Osteoblast (primary cell): ENCODE measurements around the gene RNASEH2A. TPM values are rescaled to one million over a fixed set of nuclear protein-coding genes. Genes with fewer than 3 reads are reported as not detected.

Source experiments
- DNase-seq: peaks from one replicate; pipeline ENCODE4 v3.0.0; 2011; ENCODE audit warnings: low spot score, mixed read lengths; ENCODE audit not compliant: insufficient read length; ENCODE audit errors: missing footprints
- H2AFZ ChIP-seq: 2 replicates; pipeline ENCODE4 v1.6.0; 2011; ENCODE audit warnings: mild to moderate bottlenecking, low read length
- H3K27ac ChIP-seq: 2 replicates; pipeline ENCODE4 v1.5.1; 2011; ENCODE audit warnings: mild to moderate bottlenecking, low read depth, low read length, moderate library complexity
- H3K27me3 ChIP-seq: 2 replicates; pipeline ENCODE4 v1.6.0; 2012; ENCODE audit warnings: mild to moderate bottlenecking, control low read depth, inconsistent platforms, low read length, moderate library complexity; ENCODE audit not compliant: insufficient read depth
- H3K36me3 ChIP-seq: 2 replicates; pipeline ENCODE4 v1.5.1; 2011; ENCODE audit warnings: mild to moderate bottlenecking, low read length, control low read depth, moderate library complexity; ENCODE audit not compliant: insufficient read depth
- H3K4me1 ChIP-seq: 2 replicates; pipeline ENCODE4 v1.5.1; 2011; ENCODE audit warnings: mild to moderate bottlenecking, low read length, control low read depth, moderate library complexity; ENCODE audit not compliant: insufficient read depth
- H3K4me2 ChIP-seq: 2 replicates; pipeline ENCODE4 v1.6.0; 2011; ENCODE audit warnings: mild to moderate bottlenecking, low read length; ENCODE audit not compliant: insufficient read depth
- H3K4me3 ChIP-seq: fragments of 200-600 bp; sonication (generic); 3 replicates; pipeline ENCODE4 v1.5.1; 2012; ENCODE audit warnings: mild to moderate bottlenecking, low read length, inconsistent platforms; ENCODE audit not compliant: insufficient read depth
- H3K79me2 ChIP-seq: 2 replicates; pipeline ENCODE4 v1.6.0; 2012; ENCODE audit warnings: mild to moderate bottlenecking, low read length, control low read depth, inconsistent platforms; ENCODE audit not compliant: insufficient read depth
- H3K9me3 ChIP-seq: 2 replicates; pipeline ENCODE4 v1.5.1; 2011; ENCODE audit warnings: low read depth, low read length, control low read depth
- H4K20me1 ChIP-seq: 2 replicates; pipeline ENCODE4 v1.6.0; 2012; ENCODE audit warnings: mild to moderate bottlenecking, low read length, control low read depth; ENCODE audit not compliant: insufficient read depth
- CTCF ChIP-seq: IDR thresholded peaks from 2 replicates; pipeline ENCODE4 v1.5.1; 2011; ENCODE audit warnings: mild to moderate bottlenecking, low read depth, low read length, moderate library complexity; ENCODE audit errors: extremely low read depth
- total RNA-seq: library from RNA; depleted of rRNA; stranded (reverse); fragments of >200 nt; gene quantifications from 2 replicates; pipeline ENCODE4 v1.2.3, GENCODE V29; 2012

Gene RNASEH2A
- total RNA-seq, 1 donor: 7.6 TPM

GRCh38 chr19:12789904-12790619, 16.3 kb upstream of the RNASEH2A start:
- Histone ChIP-seq H3K36me3 (no peaks in the 10 kb centered on the region), H3K4me2 (peak overlapping the region; percentile 88), H3K27ac (peak overlapping the region; percentile 92), H3K4me3 (peak overlapping the region; percentile 98), H2AFZ (peak overlapping the region; percentile 44), H3K27me3 (no peaks in the 10 kb centered on the region), H3K79me2 (peaks cover 21% of the 10 kb centered on the region), H3K4me1 (peaks cover 30% of the 10 kb centered on the region), H4K20me1 (peaks cover 12% of the 10 kb centered on the region), H3K9me3 (no peaks in the 10 kb centered on the region)
- no peak for TF ChIP-seq CTCF
- DNase-seq: peak; percentile 100

- H3K27me3 ChIP-seq: no peaks in the 10 kb centered on the region
- no peak overlapping the region for H2AFZ ChIP-seq
Measured at GRCh38 chr19:12790628-12791344, 15.6 kb upstream of the RNASEH2A start.

GRCh38 chr19:12791345-12792050, 14.9 kb upstream of the RNASEH2A start, which contains the start of gene JUNB:
TSS of gene JUNB (plus strand) at chr19:12791486. CDS start at chr19:12791772, 286 bp downstream.
- H3K4me3 ChIP-seq: peak within 1 kb of the TSS; percentile 98
- peaks cover 30% of the 10 kb centered on the region for H3K4me1 ChIP-seq
- H4K20me1 ChIP-seq: peaks cover 12% of the 10 kb centered on the region
- H3K27me3 ChIP-seq: no peaks in the 10 kb centered on the region
- no peaks in the 10 kb centered on the region for H3K9me3 ChIP-seq
- H3K36me3 ChIP-seq: no peaks in the 10 kb centered on the region
- H3K27ac ChIP-seq: peak within 1 kb of the TSS; percentile 92
- peak; percentile 100 for DNase-seq
- H2AFZ ChIP-seq: no peak within 1 kb of the TSS
- TF ChIP-seq CTCF: no peak
- peak within 1 kb of the TSS; percentile 88 for H3K4me2 ChIP-seq
- peaks cover 21% of the 10 kb centered on the region for H3K79me2 ChIP-seq

More at GRCh38 chr19:12790628-12791344, 15.6 kb upstream of the RNASEH2A start:
- H4K20me1 ChIP-seq: peaks cover 12% of the 10 kb centered on the region
- H3K4me2 ChIP-seq: peak overlapping the region; percentile 88
- peak; percentile 88 for DNase-seq
- no peaks in the 10 kb centered on the region for H3K36me3 ChIP-seq
- no peak for TF ChIP-seq CTCF
- H3K4me3 ChIP-seq: peak overlapping the region; percentile 98
- no peaks in the 10 kb centered on the region for H3K9me3 ChIP-seq
- peaks cover 21% of the 10 kb centered on the region for H3K79me2 ChIP-seq
- peak overlapping the region; percentile 92 for H3K27ac ChIP-seq
- H3K4me1 ChIP-seq: peaks cover 30% of the 10 kb centered on the region
